ENCODE data around the gene PLS1. TPM values are rescaled to one million over a fixed set of nuclear protein-coding genes. Genes with fewer than 3 reads are reported as not detected.

PLS1 gene
- polyA plus RNA-seq, 1 of the 3 experiments (the other 2 are of a cell fraction) = 2.9 TPM

GRCh38 chr3:142716102-142716501, 119.9 kb downstream of the PLS1 start:
- Histone ChIP-seq H3K9ac (no peak overlapping the region), H4K20me1 (ENCODE audit: insufficient read depth) (no peaks in the 10 kb centered on the region), H3F3A (replicated peaks; ENCODE audit: insufficient read depth) (no peaks in the 10 kb centered on the region), H3K9me3 (no peaks in the 10 kb centered on the region), H3K4me2 (no peak overlapping the region), H2AFZ (ENCODE audit: low read depth) (no peak overlapping the region), H3K9me2 (no peaks in the 10 kb centered on the region), H3K79me2 (ENCODE audit: insufficient read depth) (no peaks in the 10 kb centered on the region), H3K27me3 (ENCODE audit: insufficient read depth) (no peaks in the 10 kb centered on the region), H3K4me1 (ENCODE audit: control insufficient read depth in 1 of 2, insufficient read depth in 2 of 2, low read depth in 1 of 2, low read length in 1 of 2) (no peaks in the 10 kb centered on the region), H3K4me3 (ENCODE audit: low read depth in 2 of 2, low read length in 1 of 2) (no peak overlapping the region), H3K27ac (ENCODE audit: low read depth in 2 of 2, low read length in 1 of 2) (no peak overlapping the region), H3K36me3 (replicated peaks in 1 of 2; ENCODE audit: control insufficient read depth in 1 of 2, insufficient read depth in 2 of 2, low read length in 1 of 2) (no peaks in the 10 kb centered on the region)
- ChIA-PET CTCF (no interaction called here), POLR2A (no interaction called here)
- WGBS (ENCODE audit: low lambda C conversion rate) = 90% methylated on average over 4 of the region's 4 CpGs
- DNase-seq = no peak
- TF ChIP-seq PBX3 (IDR thresholded peaks at IDR 0.05) = no peak
- TF ChIP-seq MXI1 (IDR thresholded peaks at IDR 0.05; ENCODE audit: low read depth, low read length) = no peak
- TF ChIP-seq GATA2 (CRISPR knock-in tag; IDR thresholded peaks at IDR 0.05) = no peak
- TF ChIP-seq ELF1 (IDR thresholded peaks at IDR 0.05) = no peak

- H3K4me3 ChIP-seq (ENCODE audit: low read depth in 2 of 2, low read length in 1 of 2) = peak overlapping the region; percentile 96 to 99; a peak in 3 of 4 replicates
- no peaks in the 10 kb centered on the region for H3K9me2 ChIP-seq
- H3F3A ChIP-seq (replicated peaks; ENCODE audit: insufficient read depth) = no peaks in the 10 kb centered on the region
- H3K4me2 ChIP-seq = peak overlapping the region; percentile 84; the same call in 1 of the 2 replicates
- peak overlapping the region in 1 of 2 experiments; percentile 63; a peak in 1 of 4 replicates for H3K27ac ChIP-seq (ENCODE audit: low read depth in 2 of 2, low read length in 1 of 2)
- peak overlapping the region; percentile 95 for H2AFZ ChIP-seq (ENCODE audit: low read depth)
- TF ChIP-seq MXI1 (IDR thresholded peaks at IDR 0.05; ENCODE audit: low read depth, low read length) (peak; percentile 5; the same call in 1 of the 2 replicates), FOXJ3 (CRISPR knock-in tag; IDR thresholded peaks at IDR 0.05) (no peak), EZH2phosphoT487 (IDR thresholded peaks at IDR 0.05; ENCODE audit: borderline replicate concordance, low read depth) (no peak)
- no peak overlapping the region for H3K9ac ChIP-seq
- no peaks in the 10 kb centered on the region for H3K9me3 ChIP-seq
- peaks cover 42% of the 10 kb centered on the region for H3K79me2 ChIP-seq (ENCODE audit: insufficient read depth)
- H3K27me3 ChIP-seq (ENCODE audit: insufficient read depth) = no peaks in the 10 kb centered on the region
- 8% methylated on average over 10 of the region's 10 CpGs for WGBS (ENCODE audit: low lambda C conversion rate)
- peaks cover under 1 to 6% of the 10 kb centered on the region in 2 experiments for H3K36me3 ChIP-seq (replicated peaks in 1 of 2; ENCODE audit: control insufficient read depth in 1 of 2, insufficient read depth in 2 of 2, low read length in 1 of 2)
- POLR2A ChIA-PET = interaction anchor here (0.8 to 1.2 kb wide), 5 partner anchors 18 to 278 kb away, joined by 3 to 4 read pairs (median 3); partner anchors contain the start of genes ATR, PLS1 and U2SURP
- H4K20me1 ChIP-seq (ENCODE audit: insufficient read depth) = no peaks in the 10 kb centered on the region
- peaks cover 0 to 2% of the 10 kb centered on the region in 2 experiments; a peak in 1 of 4 replicates for H3K4me1 ChIP-seq (ENCODE audit: control insufficient read depth in 1 of 2, insufficient read depth in 2 of 2, low read depth in 1 of 2, low read length in 1 of 2)
- no peak for DNase-seq
- CTCF ChIA-PET = interaction anchor here (0.9 to 3.2 kb wide), 3 partner anchors 18 to 137 kb away, joined by 3 to 12 read pairs (median 4); no protein-coding TSS in a partner anchor
Observed at GRCh38 chr3:142723665-142723967, 127.4 kb downstream of the PLS1 start.

- peak within 1 kb of the TSS; percentile 95 for H2AFZ ChIP-seq (ENCODE audit: low read depth)
- H3K4me2 ChIP-seq = peak within 1 kb of the TSS; percentile 84
- peak within 1 kb of the TSS; percentile 74 to 94 for H3K27ac ChIP-seq (ENCODE audit: low read depth in 2 of 2, low read length in 1 of 2)
- H3K9ac ChIP-seq = peak within 1 kb of the TSS; percentile 81
- peaks cover 47% of the 10 kb centered on the region for H3K79me2 ChIP-seq (ENCODE audit: insufficient read depth)
- H4K20me1 ChIP-seq (ENCODE audit: insufficient read depth) = no peaks in the 10 kb centered on the region
- no peaks in the 10 kb centered on the region for H3K9me3 ChIP-seq
- TF ChIP-seq GATA2 (CRISPR knock-in tag; IDR thresholded peaks at IDR 0.05) (no peak), SIN3A (IDR thresholded peaks at IDR 0.05; ENCODE audit: borderline replicate concordance, low read depth, low read length) (0 out of 2 replicates have a peak, but pooled peaks have one; percentile 55), NFIC (IDR thresholded peaks at IDR 0.05; ENCODE audit: borderline replicate concordance) (no peak), REST (IDR thresholded peaks at IDR 0.05; ENCODE audit: low read depth, low read length) (0 out of 2 replicates have a peak, but pooled peaks have one; percentile 27), RCOR1 (IDR thresholded peaks at IDR 0.05; ENCODE audit: low read length) (peak; percentile 36; the same call in 1 of the 2 replicates), MXI1 (IDR thresholded peaks at IDR 0.05; ENCODE audit: low read depth, low read length) (peak; percentile 61), NRF1 (IDR thresholded peaks at IDR 0.05; ENCODE audit: low read depth, low read length) (peak; percentile 67), YY1 (IDR thresholded peaks at IDR 0.05; ENCODE audit: low read depth) (peak; percentile 80; the same call in 1 of the 2 replicates), JUND (IDR thresholded peaks at IDR 0.05) (no peak), POLR2AphosphoS5 (IDR thresholded peaks at IDR 0.05; ENCODE audit: low read depth, low read length) (peak; percentile 84), SMC3 (IDR thresholded peaks at IDR 0.05; ENCODE audit: low read depth, low read length) (no peak), TAF1 (IDR thresholded peaks at IDR 0.05; ENCODE audit: borderline replicate concordance, low read depth, low read length) (peak; percentile 60)
- peak within 1 kb of the TSS; percentile 96 to 99 for H3K4me3 ChIP-seq (ENCODE audit: low read depth in 2 of 2, low read length in 1 of 2)
- H3K27me3 ChIP-seq (ENCODE audit: insufficient read depth) = no peaks in the 10 kb centered on the region
- WGBS (ENCODE audit: low lambda C conversion rate) = 0% methylated on average over 4 of the region's 73 CpGs
- DNase-seq = peak; percentile 95
- ChIA-PET POLR2A (interaction anchor here (0.8 to 1.2 kb wide), 5 partner anchors 19 to 277 kb away, joined by 3 to 4 read pairs (median 3); partner anchors contain the start of genes ATR, PLS1 and U2SURP), CTCF (interaction anchor here (0.9 to 3.2 kb wide), 4 partner anchors 18 to 143 kb away, joined by 3 to 12 read pairs (median 4); no protein-coding TSS in a partner anchor)
- no peaks in the 10 kb centered on the region for H3F3A ChIP-seq (replicated peaks; ENCODE audit: insufficient read depth)
- peaks cover 0 to 2% of the 10 kb centered on the region in 2 experiments; a peak in 1 of 4 replicates for H3K4me1 ChIP-seq (ENCODE audit: control insufficient read depth in 1 of 2, insufficient read depth in 2 of 2, low read depth in 1 of 2, low read length in 1 of 2)
- peaks cover 5 to 8% of the 10 kb centered on the region in 2 experiments for H3K36me3 ChIP-seq (replicated peaks in 1 of 2; ENCODE audit: control insufficient read depth in 1 of 2, insufficient read depth in 2 of 2, low read length in 1 of 2)
- H3K9me2 ChIP-seq = no peaks in the 10 kb centered on the region
Observed at GRCh38 chr3:142723968-142724681, 127.9 kb downstream of the PLS1 start, which contains the start of gene TRPC1. Gene TRPC1, plus strand, starts transcription at chr3:142724034. Its CDS starts 526 bp downstream, at chr3:142724560.

Measured in SK-N-SH (cell line).